CD4-positive, CD25-positive, alpha-beta regulatory T cell (primary cell): Measurements from ENCODE around the gene JAG2. TPM values are rescaled to one million over a fixed set of nuclear protein-coding genes. Genes with fewer than 3 reads are reported as not detected.

ENCODE experiments used
- ATAC-seq, 2 donors: fragments of 150-1000 bp; cut with Tn5 transposase; one replicate each; pipeline ENCODE4 v1.10.0; 2021; ENCODE audit warnings: low read depth in 2 of 2, moderate number of reproducible peaks in 2 of 2, moderate library complexity in 1 of 2
- DNase-seq, 3 donors: peaks; one replicate each; pipeline versions ENCODE4 v3.0.0 to v3.0.0-alpha.2; 2012 to 2022; ENCODE audit warnings: mixed read lengths in 1 of 3
- H3K27ac ChIP-seq: one replicate; pipeline ENCODE4 v1.7.0; 2013; ENCODE audit warnings: mild to moderate bottlenecking, low read length; ENCODE audit not compliant: insufficient read depth, poor library complexity, severe bottlenecking
- H3K27me3 ChIP-seq: one replicate; pipeline ENCODE4 v1.7.0; 2013; ENCODE audit warnings: low read length; ENCODE audit not compliant: control insufficient read depth, insufficient read depth
- H3K36me3 ChIP-seq: one replicate; pipeline ENCODE4 v1.7.0; 2013; ENCODE audit warnings: mild to moderate bottlenecking, low read length, moderate library complexity; ENCODE audit not compliant: control insufficient read depth, insufficient read depth
- H3K4me1 ChIP-seq: 2 replicates; pipeline ENCODE4 v1.7.0; 2013; ENCODE audit warnings: mild to moderate bottlenecking, low read length; ENCODE audit not compliant: insufficient read depth, control insufficient read depth, poor library complexity, severe bottlenecking
- H3K4me3 ChIP-seq: one replicate; pipeline ENCODE4 v1.7.0; 2013; ENCODE audit warnings: low read depth, mild to moderate bottlenecking, low read length, moderate library complexity
- H3K9me3 ChIP-seq, 2 experiments: 1 replicate in 1 of 2; 2 replicates in 1 of 2; pipeline ENCODE4 v1.7.0; 2013; ENCODE audit warnings: low read length in 2 of 2, mild to moderate bottlenecking in 1 of 2, moderate library complexity in 1 of 2; ENCODE audit not compliant: control insufficient read depth in 2 of 2
- H3K27ac Mint-ChIP-seq, 3 donors: one replicate each; pipeline ENCODE4 v1.8.0; 2020 to 2022; ENCODE audit warnings: mild to moderate bottlenecking in 3 of 3, mixed read lengths in 3 of 3, moderate library complexity in 2 of 3
- H3K27me3 Mint-ChIP-seq: one replicate; pipeline ENCODE4 v1.8.0; 2022; ENCODE audit warnings: mild to moderate bottlenecking, mixed read lengths
- H3K36me3 Mint-ChIP-seq: one replicate; pipeline ENCODE4 v1.8.0; 2020; ENCODE audit warnings: mixed read lengths
- H3K4me1 Mint-ChIP-seq, 4 donors: one replicate each; pipeline ENCODE4 v1.8.0; 2020 to 2022; ENCODE audit warnings: mixed read lengths in 4 of 4, mild to moderate bottlenecking in 1 of 4
- H3K4me3 Mint-ChIP-seq, 4 donors: one replicate each; pipeline ENCODE4 v1.8.0; 2020 to 2022; ENCODE audit warnings: mild to moderate bottlenecking in 4 of 4, mixed read lengths in 4 of 4, moderate library complexity in 3 of 4
- H3K9me3 Mint-ChIP-seq, 7 donors: one replicate each; pipeline ENCODE4 v1.8.0; 2020 to 2022; ENCODE audit warnings: mixed read lengths in 7 of 7, mild to moderate bottlenecking in 3 of 7, moderate library complexity in 2 of 7
- polyA plus RNA-seq, 4 donors: library from polyadenylated mRNA; unstranded; fragments of 300-500 nt; fragmentation: Illumina TruSeq; gene quantifications; one replicate each; pipeline ENCODE4 v1.2.3, GENCODE V29; 2021
- total RNA-seq: library from RNA; stranded (reverse); gene quantifications from one replicate; pipeline ENCODE4 v1.2.3, GENCODE V29; 2022

Gene JAG2
- total and polyA plus RNA-seq, 5 donors from 2014 or later, result 0.05 to 1.4 (median 0.23) TPM; not detected in 2

GRCh38 chr14:105150026-105150367 lies 18.6 kb downstream of the JAG2 start:
- no peaks in the 10 kb centered on the region for H3K4me1 Mint-ChIP-seq
- no peaks in the 10 kb centered on the region for H3K9me3 ChIP-seq
- no peak for DNase-seq
- no peaks in the 10 kb centered on the region for H3K27me3 ChIP-seq
- no peaks in the 10 kb centered on the region for H3K27me3 Mint-ChIP-seq
- ATAC-seq, result no peak
- no peaks in the 10 kb centered on the region for H3K36me3 Mint-ChIP-seq
- H3K36me3 ChIP-seq, result no peaks in the 10 kb centered on the region
- H3K4me3 Mint-ChIP-seq, result no peak overlapping the region
- H3K4me3 ChIP-seq, result no peak overlapping the region
- no peaks in the 10 kb centered on the region for H3K4me1 ChIP-seq
- H3K27ac Mint-ChIP-seq, result no peak overlapping the region
- H3K27ac ChIP-seq, result no peak overlapping the region
- H3K9me3 Mint-ChIP-seq, result no peaks in the 10 kb centered on the region

GRCh38 chr14:105149146-105149781 lies 19.3 kb downstream of the JAG2 start:
- H3K36me3 Mint-ChIP-seq, result no peaks in the 10 kb centered on the region

GRCh38 chr14:105148604-105149145 lies 19.9 kb downstream of the JAG2 start:
- no peak overlapping the region for H3K27ac ChIP-seq
- no peak overlapping the region for H3K4me3 ChIP-seq
- Mint-ChIP-seq H3K9me3 (no peaks in the 10 kb centered on the region), H3K27me3 (no peaks in the 10 kb centered on the region), H3K4me3 (no peak overlapping the region), H3K27ac (no peak overlapping the region), H3K4me1 (no peaks in the 10 kb centered on the region), H3K36me3 (no peaks in the 10 kb centered on the region)
- H3K27me3 ChIP-seq, result no peaks in the 10 kb centered on the region
- DNase-seq (no peak), ATAC-seq (no peak)
- no peaks in the 10 kb centered on the region for H3K36me3 ChIP-seq
- no peaks in the 10 kb centered on the region for H3K4me1 ChIP-seq
- no peaks in the 10 kb centered on the region for H3K9me3 ChIP-seq

More at GRCh38 chr14:105149146-105149781, 19.3 kb downstream of the JAG2 start:
- Mint-ChIP-seq H3K4me1 (no peaks in the 10 kb centered on the region), H3K27ac (no peak overlapping the region), H3K4me3 (no peak overlapping the region), H3K9me3 (no peaks in the 10 kb centered on the region), H3K27me3 (no peaks in the 10 kb centered on the region)
- DNase-seq (no peak), ATAC-seq (no peak)
- Histone ChIP-seq H3K36me3 (no peaks in the 10 kb centered on the region), H3K4me1 (no peaks in the 10 kb centered on the region), H3K27ac (no peak overlapping the region), H3K27me3 (no peaks in the 10 kb centered on the region), H3K4me3 (no peak overlapping the region), H3K9me3 (no peaks in the 10 kb centered on the region)

GRCh38 chr14:105147671-105148603 lies 20.6 kb downstream of the JAG2 start:
- no peaks in the 10 kb centered on the region for H3K9me3 ChIP-seq
- H3K27ac ChIP-seq, result no peak overlapping the region
- Mint-ChIP-seq H3K4me3 (no peak overlapping the region), H3K27me3 (no peaks in the 10 kb centered on the region), H3K36me3 (no peaks in the 10 kb centered on the region), H3K4me1 (no peaks in the 10 kb centered on the region), H3K9me3 (no peaks in the 10 kb centered on the region), H3K27ac (no peak overlapping the region)
- H3K4me1 ChIP-seq, result no peaks in the 10 kb centered on the region
- no peak for DNase-seq
- no peak overlapping the region for H3K4me3 ChIP-seq
- H3K27me3 ChIP-seq, result no peaks in the 10 kb centered on the region
- no peak for ATAC-seq
- H3K36me3 ChIP-seq, result no peaks in the 10 kb centered on the region

- Mint-ChIP-seq H3K36me3 (no peaks in the 10 kb centered on the region), H3K27me3 (no peaks in the 10 kb centered on the region), H3K9me3 (no peaks in the 10 kb centered on the region), H3K27ac (no peak overlapping the region), H3K4me1 (no peaks in the 10 kb centered on the region), H3K4me3 (no peak overlapping the region)
- H3K27ac ChIP-seq, result no peak overlapping the region
- no peak overlapping the region for H3K4me3 ChIP-seq
- H3K27me3 ChIP-seq, result no peaks in the 10 kb centered on the region
- no peak for DNase-seq
- no peak for ATAC-seq
- H3K4me1 ChIP-seq, result no peaks in the 10 kb centered on the region
- no peaks in the 10 kb centered on the region for H3K9me3 ChIP-seq
- H3K36me3 ChIP-seq, result no peaks in the 10 kb centered on the region
Observed at GRCh38 chr14:105146976-105147635, 21.5 kb downstream of the JAG2 start.

- no peak overlapping the region for H3K4me3 Mint-ChIP-seq
- Histone ChIP-seq H3K36me3 (no peaks in the 10 kb centered on the region), H3K9me3 (no peaks in the 10 kb centered on the region), H3K4me3 (no peak overlapping the region), H3K4me1 (no peaks in the 10 kb centered on the region), H3K27me3 (no peaks in the 10 kb centered on the region), H3K27ac (no peak overlapping the region)
- no peak overlapping the region for H3K27ac Mint-ChIP-seq
- ATAC-seq (no peak), DNase-seq (no peak)
- no peaks in the 10 kb centered on the region for H3K36me3 Mint-ChIP-seq
- peaks cover 0 to 2% (median 0%) of the 10 kb centered on the region in 7 donors for H3K9me3 Mint-ChIP-seq
- H3K27me3 Mint-ChIP-seq, result no peaks in the 10 kb centered on the region
- no peaks in the 10 kb centered on the region for H3K4me1 Mint-ChIP-seq
Observed at GRCh38 chr14:105146181-105146975, 22.2 kb downstream of the JAG2 start.
